Gastroesophageal sphincter (tissue), 4 donors: ENCODE results near the gene LIMA1. TPM values are rescaled to one million over a fixed set of nuclear protein-coding genes. Genes with fewer than 3 reads are reported as not detected.

Experiments
- ATAC-seq: fragments of 150-250 bp; one replicate; pipeline ENCODE4 v1.9.1; 2016; ENCODE audit warnings: mild to moderate bottlenecking, moderate library complexity
- H3K27ac ChIP-seq, 4 donors: fragments of 200-600 bp; sonication (generic) in 3 of 4; 1 replicate in 3 of 4; 2 replicates in 1 of 4; pipeline ENCODE4 v1.5.1; 2016 to 2019
- H3K27me3 ChIP-seq: fragments of 200-600 bp; sonication (generic); one replicate; pipeline ENCODE4 v1.5.1; 2019
- H3K36me3 ChIP-seq, 2 donors: fragments of 200-600 bp; sonication (generic); one replicate each; pipeline ENCODE4 v1.5.1; 2019; ENCODE audit warnings: control low read depth in 1 of 2
- H3K4me1 ChIP-seq, 3 donors: fragments of 200-600 bp; sonication (generic); 1 replicate in 2 of 3; 2 replicates in 1 of 3; pipeline ENCODE4 v1.5.1; 2016 to 2019; ENCODE audit warnings: control low read depth in 2 of 3
- H3K4me3 ChIP-seq, 2 donors: fragments of 200-600 bp; sonication (generic); one replicate each; pipeline ENCODE4 v1.5.1; 2019; ENCODE audit warnings: mild to moderate bottlenecking in 1 of 2, moderate library complexity in 1 of 2
- H3K9me3 ChIP-seq, 3 donors: fragments of 200-600 bp; sonication (generic); one replicate each; pipeline ENCODE4 v1.5.1; 2017 to 2019; ENCODE audit warnings: control low read depth in 2 of 3
- EP300 ChIP-seq: sonication (generic); formaldehyde crosslinking; IDR thresholded peaks from one replicate; pipeline ENCODE4 v1.6.1; 2017; ENCODE audit warnings: antibody characterized with exemption, mild to moderate bottlenecking
- POLR2A ChIP-seq, 2 donors: fragments of 450-650 bp; IDR thresholded peaks; one replicate each; pipeline ENCODE4 v1.6.1; 2017; ENCODE audit warnings: antibody characterized with exemption in 2 of 2, mild to moderate bottlenecking in 2 of 2, moderate library complexity in 1 of 2
- POLR2AphosphoS5 ChIP-seq: sonication (generic); formaldehyde crosslinking; IDR thresholded peaks from one replicate; pipeline ENCODE4 v1.6.1; 2017; ENCODE audit warnings: antibody characterized with exemption
- WGBS, 2 donors: methylation state at CpG; one replicate each; pipeline ENCODE4 v1.1.5; 2018; ENCODE audit warnings: low coverage in 1 of 2; 5-methylcytosine and 5-hydroxymethylcytosine counted together
- total RNA-seq, 4 donors: library from RNA; depleted of rRNA; stranded (reverse); fragments of >200 nt; gene quantifications; one replicate each; pipeline ENCODE4 v1.1.0, GENCODE V29; 2016
- TF ChIP-seq, protein P1 (sequence below), 4 experiments: fragments of 200-600 bp in 2 of 4; fragments of 450-650 bp in 2 of 4; sonication (generic) in 1 of 4; IDR thresholded peaks; one replicate each; pipeline ENCODE4 v1.5.1; 2017 to 2019; ENCODE audit warnings: antibody characterized with exemption in 4 of 4, mild to moderate bottlenecking in 2 of 4, moderate library complexity in 2 of 4

LIMA1 gene
- total RNA-seq, 4 donors from 2014 or later = 27.6 to 91.3 (median 64.6) TPM

DNA sequence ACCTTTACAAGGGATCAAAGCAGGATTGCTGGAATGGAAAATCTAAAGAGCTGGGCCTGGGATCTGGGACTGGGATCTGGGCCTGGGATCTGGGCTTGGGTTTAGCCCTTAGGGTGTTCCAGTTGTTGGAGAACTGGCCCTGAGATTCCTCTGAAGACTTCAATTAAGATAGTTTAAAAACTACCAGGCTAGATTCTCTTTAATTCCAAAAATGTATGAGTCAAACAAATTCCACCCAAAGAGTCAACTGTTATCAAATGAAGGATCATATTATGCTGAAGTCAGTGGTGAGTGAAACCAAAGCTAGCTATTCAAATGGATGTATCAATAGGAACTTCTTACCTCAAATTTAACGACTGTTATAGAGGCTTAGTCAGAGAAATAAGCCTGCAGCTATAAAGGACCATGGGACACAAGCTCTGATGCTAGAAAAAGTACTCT is 40.5 kb downstream of the LIMA1 start:
- Histone ChIP-seq H3K27me3 (no peaks in the 10 kb centered on the region), H3K36me3 (peaks cover 0 to 12% of the 10 kb centered on the region in 2 donors), H3K9me3 (no peaks in the 10 kb centered on the region), H3K27ac (peak overlapping the region; percentile 67 to 90 (median 84)), H3K4me1 (peaks cover 8 to 51% (median 30%) of the 10 kb centered on the region in 3 donors), H3K4me3 (no peak overlapping the region)
- WGBS, 2 donors = 44 to 88% methylated on average over 1 of the region's 1 CpG
- no peak for ATAC-seq
- TF ChIP-seq POLR2AphosphoS5 (no peak), EP300 (no peak), POLR2A (IDR thresholded peaks at IDR 0.05) (no peak)
- TF ChIP-seq, protein P1, sequence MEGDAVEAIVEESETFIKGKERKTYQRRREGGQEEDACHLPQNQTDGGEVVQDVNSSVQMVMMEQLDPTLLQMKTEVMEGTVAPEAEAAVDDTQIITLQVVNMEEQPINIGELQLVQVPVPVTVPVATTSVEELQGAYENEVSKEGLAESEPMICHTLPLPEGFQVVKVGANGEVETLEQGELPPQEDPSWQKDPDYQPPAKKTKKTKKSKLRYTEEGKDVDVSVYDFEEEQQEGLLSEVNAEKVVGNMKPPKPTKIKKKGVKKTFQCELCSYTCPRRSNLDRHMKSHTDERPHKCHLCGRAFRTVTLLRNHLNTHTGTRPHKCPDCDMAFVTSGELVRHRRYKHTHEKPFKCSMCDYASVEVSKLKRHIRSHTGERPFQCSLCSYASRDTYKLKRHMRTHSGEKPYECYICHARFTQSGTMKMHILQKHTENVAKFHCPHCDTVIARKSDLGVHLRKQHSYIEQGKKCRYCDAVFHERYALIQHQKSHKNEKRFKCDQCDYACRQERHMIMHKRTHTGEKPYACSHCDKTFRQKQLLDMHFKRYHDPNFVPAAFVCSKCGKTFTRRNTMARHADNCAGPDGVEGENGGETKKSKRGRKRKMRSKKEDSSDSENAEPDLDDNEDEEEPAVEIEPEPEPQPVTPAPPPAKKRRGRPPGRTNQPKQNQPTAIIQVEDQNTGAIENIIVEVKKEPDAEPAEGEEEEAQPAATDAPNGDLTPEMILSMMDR (IDR thresholded peaks at IDR 0.05) = no peak

DNA sequence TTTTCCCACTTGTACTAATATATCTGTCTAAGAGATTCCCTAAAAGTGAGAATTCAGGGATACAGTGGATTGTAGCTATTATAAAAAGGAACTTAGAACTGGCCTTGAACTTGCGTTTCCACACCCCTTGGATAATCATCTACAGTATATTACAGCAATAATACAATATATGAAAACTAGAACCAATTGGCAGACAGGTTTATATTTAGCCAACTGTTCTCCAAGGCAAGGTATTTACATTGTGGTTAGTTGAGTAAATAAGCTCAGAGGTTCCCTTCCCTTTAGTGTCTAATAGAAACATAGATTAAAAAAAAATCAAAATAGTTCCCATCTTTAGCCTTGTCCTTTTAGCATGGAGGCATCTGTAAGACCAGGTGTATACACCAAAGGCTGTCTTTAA is 42.1 kb downstream of the LIMA1 start:
- TF ChIP-seq, protein P1 (IDR thresholded peaks at IDR 0.05) = no peak
- TF ChIP-seq EP300 = no peak
- Histone ChIP-seq H3K27me3 (no peaks in the 10 kb centered on the region), H3K36me3 (peaks cover 0 to 19% of the 10 kb centered on the region in 2 donors), H3K4me1 (peaks cover 8 to 36% (median 25%) of the 10 kb centered on the region in 3 donors), H3K27ac (peak overlapping the region; percentile 67 to 87 (median 78)), H3K4me3 (no peak overlapping the region), H3K9me3 (no peaks in the 10 kb centered on the region)
- ATAC-seq = no peak
- 89% methylated on average over 1 of the region's 1 CpG for WGBS, 2 donors

- Histone ChIP-seq H3K4me3 (no peak overlapping the region), H3K4me1 (peaks cover 8 to 35% (median 25%) of the 10 kb centered on the region in 3 donors), H3K9me3 (no peaks in the 10 kb centered on the region), H3K27ac (peak overlapping the region; percentile 67 to 87 (median 78)), H3K27me3 (no peaks in the 10 kb centered on the region), H3K36me3 (peaks cover 0 to 19% of the 10 kb centered on the region in 2 donors)
- ATAC-seq = no peak
- TF ChIP-seq POLR2AphosphoS5 = no peak
- TF ChIP-seq POLR2A (IDR thresholded peaks at IDR 0.05) = no peak
- no peak for TF ChIP-seq EP300
- TF ChIP-seq, protein P1 (IDR thresholded peaks at IDR 0.05) = no peak
- WGBS, 2 donors = 33% methylated on average over 1 of the region's 1 CpG; no CpG with 5 or more reads in 1 of the 2 donors
Observed at GRCh38 chr12:50240792-50241114, 42.6 kb downstream of the LIMA1 start.

- Histone ChIP-seq H3K27ac (peak overlapping the region; percentile 67 to 87 (median 78)), H3K9me3 (no peaks in the 10 kb centered on the region), H3K4me3 (no peak overlapping the region), H3K4me1 (peaks cover 8 to 35% (median 25%) of the 10 kb centered on the region in 3 donors), H3K36me3 (peaks cover 0 to 19% of the 10 kb centered on the region in 2 donors), H3K27me3 (no peaks in the 10 kb centered on the region)
- ATAC-seq = no peak
- WGBS, 2 donors = 75 to 77% methylated on average over 5 to 7 of the region's 7 CpGs
- TF ChIP-seq POLR2AphosphoS5 = no peak
- TF ChIP-seq POLR2A (IDR thresholded peaks at IDR 0.05) = no peak
- TF ChIP-seq, protein P1 (IDR thresholded peaks at IDR 0.05) = no peak
- no peak for TF ChIP-seq EP300
Observed at GRCh38 chr12:50240096-50240791, 43.1 kb downstream of the LIMA1 start.

- 85 to 95% methylated on average over 4 to 10 of the region's 10 CpGs for WGBS, 2 donors
- Histone ChIP-seq H3K36me3 (peaks cover 0 to 12% of the 10 kb centered on the region in 2 donors), H3K9me3 (no peaks in the 10 kb centered on the region), H3K27me3 (no peaks in the 10 kb centered on the region), H3K27ac (peak overlapping the region in 1 of 4 donors; percentile 87), H3K4me3 (no peak overlapping the region), H3K4me1 (peaks cover 8 to 35% (median 25%) of the 10 kb centered on the region in 3 donors)
- TF ChIP-seq POLR2A (IDR thresholded peaks at IDR 0.05) (no peak), POLR2AphosphoS5 (no peak), EP300 (no peak)
- no peak for ATAC-seq
Observed at GRCh38 chr12:50239355-50239891, 43.9 kb downstream of the LIMA1 start.
